Measurements from ENCODE around the gene LTBP3.

The LTBP3 gene

DNA sequence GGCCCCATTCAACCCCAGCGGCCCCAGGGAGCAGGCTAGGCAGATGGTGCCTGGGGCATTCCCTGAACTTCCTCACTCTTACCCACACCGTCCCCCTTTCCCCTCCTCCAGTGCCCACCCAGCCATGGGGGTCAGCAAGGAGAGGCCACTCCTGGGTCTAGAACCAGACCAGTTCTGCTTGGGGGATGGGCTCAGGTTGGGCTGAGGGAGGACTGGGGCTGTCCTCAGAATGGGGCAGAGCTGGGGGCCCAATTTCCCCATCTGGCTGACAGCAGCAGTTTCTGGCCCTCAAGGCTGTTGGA lies 20.9 kb downstream of the LTBP3 start:
- TF ChIP-seq, protein P1, sequence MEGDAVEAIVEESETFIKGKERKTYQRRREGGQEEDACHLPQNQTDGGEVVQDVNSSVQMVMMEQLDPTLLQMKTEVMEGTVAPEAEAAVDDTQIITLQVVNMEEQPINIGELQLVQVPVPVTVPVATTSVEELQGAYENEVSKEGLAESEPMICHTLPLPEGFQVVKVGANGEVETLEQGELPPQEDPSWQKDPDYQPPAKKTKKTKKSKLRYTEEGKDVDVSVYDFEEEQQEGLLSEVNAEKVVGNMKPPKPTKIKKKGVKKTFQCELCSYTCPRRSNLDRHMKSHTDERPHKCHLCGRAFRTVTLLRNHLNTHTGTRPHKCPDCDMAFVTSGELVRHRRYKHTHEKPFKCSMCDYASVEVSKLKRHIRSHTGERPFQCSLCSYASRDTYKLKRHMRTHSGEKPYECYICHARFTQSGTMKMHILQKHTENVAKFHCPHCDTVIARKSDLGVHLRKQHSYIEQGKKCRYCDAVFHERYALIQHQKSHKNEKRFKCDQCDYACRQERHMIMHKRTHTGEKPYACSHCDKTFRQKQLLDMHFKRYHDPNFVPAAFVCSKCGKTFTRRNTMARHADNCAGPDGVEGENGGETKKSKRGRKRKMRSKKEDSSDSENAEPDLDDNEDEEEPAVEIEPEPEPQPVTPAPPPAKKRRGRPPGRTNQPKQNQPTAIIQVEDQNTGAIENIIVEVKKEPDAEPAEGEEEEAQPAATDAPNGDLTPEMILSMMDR (IDR thresholded peaks at IDR 0.05; ENCODE audit: low read depth, low read length) = no peak

DNA sequence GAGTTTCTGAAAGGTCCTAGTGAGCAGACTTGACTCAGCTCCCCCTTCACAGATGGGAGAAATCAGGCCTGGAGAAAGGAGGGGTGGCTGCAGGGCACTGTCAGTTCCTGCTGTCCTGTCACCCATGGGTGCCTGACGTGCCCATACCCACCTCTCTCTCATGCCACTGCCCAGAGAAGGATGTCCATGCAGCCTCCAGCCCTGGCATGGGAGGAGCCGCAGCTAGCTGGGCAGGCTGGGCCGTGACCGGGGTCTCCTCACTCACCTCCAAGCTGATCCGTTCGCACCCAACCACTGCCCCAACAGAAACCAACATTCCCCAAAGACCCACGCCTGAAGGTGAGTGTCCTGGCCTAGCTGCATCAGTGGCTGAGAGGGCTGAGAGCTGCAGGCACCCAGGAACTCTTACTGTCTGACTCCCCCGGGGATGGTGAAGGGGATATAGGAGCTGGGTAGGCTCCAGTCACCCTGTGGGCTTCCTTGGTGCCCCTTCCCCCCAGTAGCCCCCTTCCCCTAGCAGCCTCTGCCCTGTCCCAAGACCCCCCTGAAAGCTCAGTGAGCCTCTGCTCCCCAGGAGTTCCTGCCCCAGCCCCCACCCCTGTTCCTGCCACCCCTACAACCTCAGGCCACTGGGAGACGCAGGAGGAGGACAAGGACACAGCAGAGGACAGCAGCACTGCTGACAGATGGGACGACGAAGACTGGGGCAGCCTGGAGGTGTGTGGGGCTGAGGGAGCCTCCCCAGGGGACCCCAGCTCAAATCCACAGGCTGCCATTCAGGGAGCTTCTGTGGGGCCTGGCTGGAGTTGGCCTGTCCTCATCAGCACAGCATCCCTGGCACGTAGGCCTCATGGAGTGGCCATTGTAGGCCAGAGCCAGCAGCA lies 21.5 kb downstream of the LTBP3 start:
- TF ChIP-seq, protein P1 (IDR thresholded peaks at IDR 0.05; ENCODE audit: low read depth, low read length) = no peak
- no peak for DNase-seq (ENCODE audit: extremely low read depth, low read depth)

More for the DNA sequence above, 20.9 kb downstream of the LTBP3 start:
- no peak for DNase-seq (ENCODE audit: extremely low read depth, low read depth)

DNA sequence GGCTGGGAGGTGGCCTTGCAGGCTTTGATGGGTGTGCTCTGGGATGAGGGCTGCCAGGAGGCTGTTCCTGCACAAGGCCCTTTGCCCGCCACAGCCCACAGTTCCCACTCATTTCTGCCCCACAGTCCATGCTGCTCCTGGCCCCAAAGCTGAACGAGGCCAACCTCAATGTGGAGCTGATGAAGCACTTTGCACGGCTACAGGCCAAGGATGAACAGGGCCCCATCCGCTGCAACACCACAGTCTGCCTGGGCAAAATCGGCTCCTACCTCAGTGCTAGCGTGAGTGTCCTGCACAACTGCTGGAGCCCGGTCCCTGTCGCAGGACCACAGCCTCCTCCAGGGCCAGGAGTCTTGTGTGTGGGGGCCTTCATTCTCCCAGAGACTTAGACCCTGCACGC lies 23.1 kb downstream of the LTBP3 start:
- DNase-seq (ENCODE audit: extremely low read depth, low read depth) = no peak
- TF ChIP-seq, protein P1 (IDR thresholded peaks at IDR 0.05; ENCODE audit: low read depth, low read length) = no peak

DNA sequence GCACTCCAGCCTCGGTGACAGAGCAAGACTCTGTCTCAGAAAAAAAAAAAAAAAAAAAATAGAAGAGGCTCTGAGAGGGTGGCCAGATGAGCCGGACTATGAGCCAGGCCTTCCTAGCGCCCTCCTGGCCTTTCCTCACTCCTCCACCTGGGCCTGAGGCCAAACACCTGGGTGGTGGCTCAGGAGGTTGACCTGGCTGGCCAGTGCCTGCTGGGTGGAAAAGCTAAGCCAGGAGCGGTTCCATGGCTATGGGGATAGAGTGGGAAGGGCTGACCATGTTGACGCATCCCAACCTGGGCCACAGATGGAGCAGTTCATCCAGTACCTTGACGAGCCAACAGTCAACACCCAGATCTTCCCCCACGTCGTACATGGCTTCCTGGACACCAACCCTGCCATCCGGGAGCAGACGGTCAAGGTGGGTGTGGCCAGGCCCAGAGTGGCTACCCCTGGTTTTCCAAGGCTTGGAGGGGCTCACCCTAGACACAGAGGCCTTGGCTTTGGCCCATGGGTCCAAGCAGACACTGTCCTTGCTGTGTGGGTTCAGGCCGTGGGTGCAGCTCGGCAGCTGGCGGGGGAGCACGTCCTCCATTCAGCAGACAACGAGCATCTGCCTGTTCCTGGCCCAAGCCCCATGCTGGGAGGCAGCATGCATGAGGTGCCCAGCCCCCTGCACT lies 25.6 kb downstream of the LTBP3 start:
- TF ChIP-seq, protein P1 (IDR thresholded peaks at IDR 0.05; ENCODE audit: low read depth, low read length) = no peak
- no peak for DNase-seq (ENCODE audit: extremely low read depth, low read depth)

DNA sequence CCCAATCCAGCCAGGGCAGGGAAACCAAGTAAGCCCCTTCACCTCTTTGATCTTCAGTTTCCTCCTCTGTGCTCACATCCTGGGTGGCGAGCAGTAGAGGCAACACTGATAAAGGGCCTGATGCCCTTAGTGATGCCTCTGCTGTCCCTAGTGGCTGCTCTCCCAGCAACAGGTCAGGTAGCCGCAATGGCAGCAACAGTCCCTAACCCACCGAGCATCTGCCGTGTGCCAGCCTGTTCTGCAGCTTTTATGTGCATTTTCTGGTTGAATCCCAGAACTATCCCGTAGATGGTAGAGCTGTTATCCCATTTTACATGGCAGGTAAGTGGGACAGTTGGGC lies 28.0 kb downstream of the LTBP3 start:
- TF ChIP-seq, protein P1 (IDR thresholded peaks at IDR 0.05; ENCODE audit: low read depth, low read length) = no peak; the same call in none of the 2 replicates
- no peak for DNase-seq (ENCODE audit: extremely low read depth, low read depth)

DNA sequence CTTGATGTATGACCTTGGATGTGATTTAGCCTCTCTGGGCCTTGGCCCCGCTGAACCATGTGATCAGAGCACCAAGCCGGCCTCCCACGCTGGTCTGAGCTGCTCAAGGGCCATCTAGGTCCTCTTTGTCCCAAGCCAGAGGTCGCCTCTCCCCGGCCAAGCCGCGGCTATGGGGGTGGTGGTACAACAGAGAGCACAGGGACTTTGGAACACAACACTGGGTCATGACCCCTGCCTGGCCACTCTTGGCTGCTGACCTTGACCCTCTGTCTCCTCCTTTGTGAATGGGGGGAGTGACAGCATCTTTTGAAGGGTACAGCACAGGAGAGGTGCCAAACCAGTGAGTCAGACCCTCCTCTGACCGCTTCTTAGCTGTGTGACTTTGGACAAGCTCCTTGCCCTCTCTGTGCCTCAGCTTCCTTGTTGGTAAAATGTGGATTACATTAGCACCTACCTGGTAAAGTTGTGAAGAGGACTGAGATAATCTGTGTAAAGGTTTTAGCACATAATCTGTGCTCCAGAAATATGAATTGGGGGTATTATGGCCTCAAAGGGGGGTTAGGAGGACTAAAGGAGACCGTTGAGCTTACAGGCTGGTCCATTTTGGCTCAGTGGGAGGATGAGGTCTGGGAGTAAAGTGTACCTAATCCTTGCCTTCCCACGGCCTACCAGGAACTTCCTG lies 28.5 kb downstream of the LTBP3 start:
- TF ChIP-seq, protein P1 (IDR thresholded peaks at IDR 0.05; ENCODE audit: low read depth, low read length) = no peak
- no peak for DNase-seq (ENCODE audit: extremely low read depth, low read depth)

Measured in AG09319 (cell line).